ENCODE data around the gene GTF2H4. TPM values are rescaled to one million over a fixed set of nuclear protein-coding genes. Genes with fewer than 3 reads are reported as not detected.
A peak's percentile ranks its signal among the peaks of the same experiment; 100 is the strongest.

GTF2H4 gene
- polyA plus RNA-seq, 1 donor from 2014 or later, result 101 TPM

DNA sequence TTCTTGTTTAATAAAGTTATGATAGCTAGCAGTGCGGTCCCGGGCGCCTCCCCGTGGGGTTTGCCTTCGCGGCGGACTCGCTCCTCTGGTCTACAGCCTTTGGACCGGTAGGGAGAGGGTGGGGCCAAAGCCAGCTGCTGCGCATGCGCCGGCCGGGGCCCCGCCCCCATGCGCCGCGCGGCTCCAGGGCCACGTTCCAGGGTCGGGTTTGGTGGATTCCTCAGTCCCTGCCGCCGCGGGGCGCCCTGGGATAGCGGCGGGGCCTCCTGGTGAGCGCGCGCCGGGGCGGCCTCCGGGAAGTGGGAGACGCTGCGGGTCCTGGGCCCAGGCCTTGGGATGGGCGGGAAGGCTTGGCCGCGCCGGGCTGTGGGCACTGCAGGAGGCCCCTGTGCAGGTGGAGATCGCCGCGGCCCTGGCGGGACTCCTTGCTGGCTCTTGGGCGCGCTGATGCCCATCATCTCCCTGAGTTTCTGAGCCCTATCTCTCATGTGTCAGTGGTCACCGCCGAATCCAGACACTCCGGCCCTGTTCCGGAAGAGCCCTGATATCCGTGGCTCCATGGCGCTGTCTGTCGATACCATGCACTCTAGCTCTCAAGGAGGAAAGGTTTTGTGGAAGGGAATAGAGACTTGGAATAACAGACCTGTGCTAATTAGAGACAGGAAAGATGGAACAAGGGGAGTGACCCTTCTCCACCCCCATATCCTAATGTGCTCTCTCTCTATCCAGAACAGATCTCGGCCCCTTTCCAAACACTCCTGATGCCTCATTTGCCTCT is 6.3 kb downstream of the GTF2H4 start, which contains the start of gene VARS2:
Gene VARS2 (plus strand): TSS at position 163 of the 778 bp plus-strand sequence. CDS start 599 bp downstream, at position 762.
- Histone ChIP-seq H3K4me2 (ENCODE audit: low read length) (peak within 1 kb of the TSS; percentile 23), H2AFZ (ENCODE audit: low read depth, low read length) (peak within 1 kb of the TSS; percentile 46), H3K9me3 (ENCODE audit: low read length) (no peaks in the 10 kb centered on the region), H3K36me3 (ENCODE audit: insufficient read depth, low read length) (peaks cover 7% of the 10 kb centered on the region), H3K9me2 (ENCODE audit: insufficient read depth, low read length) (no peaks in the 10 kb centered on the region), H4K20me1 (ENCODE audit: insufficient read depth) (no peaks in the 10 kb centered on the region), H3K9ac (ENCODE audit: low read length) (peak within 1 kb of the TSS; percentile 63), H3K4me3 (ENCODE audit: low read length) (peak within 1 kb of the TSS; percentile 70), H3F3A (ENCODE audit: insufficient read depth, low read length, poor library complexity, severe bottlenecking) (no peaks in the 10 kb centered on the region), H3K27me3 (ENCODE audit: insufficient read depth, low read depth, low read length) (no peaks in the 10 kb centered on the region), H3K27ac (ENCODE audit: low read length) (no peak within 1 kb of the TSS), H3K79me2 (replicated peaks; ENCODE audit: insufficient read depth, low read length) (no peaks in the 10 kb centered on the region)
- peak; percentile 44 for TF ChIP-seq SMC3 (conservative IDR thresholded peaks at IDR 0.05; ENCODE audit: poor library complexity)
- TF ChIP-seq EP300 (conservative IDR thresholded peaks at IDR 0.05; ENCODE audit: poor library complexity, severe bottlenecking), result no peak
- peak; percentile 53 for TF ChIP-seq MXI1 (conservative IDR thresholded peaks at IDR 0.05; ENCODE audit: poor library complexity, severe bottlenecking)
- peak; percentile 37 for TF ChIP-seq RAD21 (conservative IDR thresholded peaks at IDR 0.05)
- TF ChIP-seq POLR2AphosphoS5 (IDR thresholded peaks at IDR 0.05), result peak; percentile 33
- no peak for TF ChIP-seq EZH2 (IDR thresholded peaks at IDR 0.05; ENCODE audit: borderline replicate concordance, insufficient read depth, low read length, poor library complexity, severe bottlenecking)
- peak; percentile 45 for TF ChIP-seq CTCF (IDR thresholded peaks at IDR 0.05; ENCODE audit: poor library complexity, severe bottlenecking)

DNA sequence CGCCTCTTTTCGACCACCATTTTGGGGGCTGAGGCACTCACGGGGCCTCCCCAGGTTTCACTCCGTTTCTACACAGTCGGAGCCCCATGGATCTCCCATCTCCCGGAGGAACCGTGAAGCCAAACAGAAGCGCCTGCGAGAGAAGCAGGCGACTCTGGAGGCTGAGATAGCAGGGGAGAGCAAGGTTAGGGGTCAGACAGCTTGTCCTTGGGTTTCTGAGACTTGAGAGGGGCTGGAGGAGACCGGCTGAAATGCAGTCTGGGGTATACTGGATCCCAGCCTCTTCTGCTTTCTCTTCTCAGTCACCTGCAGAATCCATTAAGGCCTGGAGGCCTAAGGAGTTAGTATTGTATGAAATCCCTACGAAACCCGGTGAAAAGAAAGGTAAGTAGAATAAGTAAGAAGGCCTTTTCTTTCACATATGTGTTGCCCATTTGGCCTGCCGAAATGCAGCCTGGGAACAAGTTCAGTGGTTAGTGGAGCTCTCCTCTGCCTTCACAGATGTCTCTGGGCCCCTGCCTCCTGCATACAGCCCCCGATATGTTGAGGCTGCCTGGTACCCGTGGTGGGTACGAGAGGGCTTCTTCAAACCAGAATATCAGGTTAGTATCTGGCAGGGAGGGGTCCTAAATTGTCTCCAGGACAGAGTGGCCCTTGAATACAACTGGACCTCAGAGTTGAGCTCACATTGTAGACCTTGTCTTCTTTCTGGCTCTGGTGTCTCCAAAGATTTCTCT is 7.0 kb downstream of the GTF2H4 start:
- no peaks in the 10 kb centered on the region for H3K79me2 ChIP-seq (replicated peaks; ENCODE audit: insufficient read depth, low read length)
- TF ChIP-seq SMC3 (conservative IDR thresholded peaks at IDR 0.05; ENCODE audit: poor library complexity), result no peak
- no peak overlapping the region for H3K27ac ChIP-seq (ENCODE audit: low read length)
- H3K27me3 ChIP-seq (ENCODE audit: insufficient read depth, low read depth, low read length), result no peaks in the 10 kb centered on the region
- peak overlapping the region; percentile 63 for H3K9ac ChIP-seq (ENCODE audit: low read length)
- peaks cover 7% of the 10 kb centered on the region for H3K36me3 ChIP-seq (ENCODE audit: insufficient read depth, low read length)
- no peaks in the 10 kb centered on the region for H3K9me3 ChIP-seq (ENCODE audit: low read length)
- no peak overlapping the region for H2AFZ ChIP-seq (ENCODE audit: low read depth, low read length)
- H3K4me3 ChIP-seq (ENCODE audit: low read length), result peak overlapping the region; percentile 70
- H3K9me2 ChIP-seq (ENCODE audit: insufficient read depth, low read length), result no peaks in the 10 kb centered on the region
- H3F3A ChIP-seq (ENCODE audit: insufficient read depth, low read length, poor library complexity, severe bottlenecking), result no peaks in the 10 kb centered on the region
- no peaks in the 10 kb centered on the region for H4K20me1 ChIP-seq (ENCODE audit: insufficient read depth)
- peak overlapping the region; percentile 23 for H3K4me2 ChIP-seq (ENCODE audit: low read length)

DNA sequence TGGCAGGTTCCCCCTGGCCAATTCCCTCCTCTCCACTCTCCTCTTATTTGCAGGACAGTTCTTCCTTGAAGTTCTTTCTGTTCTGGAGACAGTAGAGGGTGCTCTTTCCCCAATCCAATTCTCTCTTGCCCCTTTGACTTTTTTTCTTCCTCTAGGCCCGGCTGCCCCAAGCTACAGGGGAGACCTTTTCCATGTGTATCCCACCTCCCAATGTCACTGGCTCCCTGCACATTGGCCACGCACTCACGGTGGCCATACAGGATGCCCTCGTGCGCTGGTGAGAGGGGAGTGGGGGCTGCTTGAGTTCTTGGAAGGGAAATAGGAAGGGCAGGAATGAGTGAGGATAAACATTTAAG is 7.6 kb downstream of the GTF2H4 start:
- Histone ChIP-seq H3F3A (ENCODE audit: insufficient read depth, low read length, poor library complexity, severe bottlenecking) (no peaks in the 10 kb centered on the region), H3K9me3 (ENCODE audit: low read length) (no peaks in the 10 kb centered on the region), H2AFZ (ENCODE audit: low read depth, low read length) (no peak overlapping the region), H3K4me3 (ENCODE audit: low read length) (no peak overlapping the region), H3K9ac (ENCODE audit: low read length) (no peak overlapping the region), H3K27ac (ENCODE audit: low read length) (no peak overlapping the region), H3K4me2 (ENCODE audit: low read length) (no peak overlapping the region), H3K36me3 (ENCODE audit: insufficient read depth, low read length) (peaks cover 7% of the 10 kb centered on the region), H4K20me1 (ENCODE audit: insufficient read depth) (no peaks in the 10 kb centered on the region), H3K79me2 (replicated peaks; ENCODE audit: insufficient read depth, low read length) (no peaks in the 10 kb centered on the region), H3K9me2 (ENCODE audit: insufficient read depth, low read length) (no peaks in the 10 kb centered on the region), H3K27me3 (ENCODE audit: insufficient read depth, low read depth, low read length) (no peaks in the 10 kb centered on the region)
- TF ChIP-seq MXI1 (conservative IDR thresholded peaks at IDR 0.05; ENCODE audit: poor library complexity, severe bottlenecking) (no peak), CTCF (IDR thresholded peaks at IDR 0.05; ENCODE audit: poor library complexity, severe bottlenecking) (peak; percentile 71), POLR2AphosphoS5 (IDR thresholded peaks at IDR 0.05) (no peak), RAD21 (conservative IDR thresholded peaks at IDR 0.05) (peak; percentile 70), SMC3 (conservative IDR thresholded peaks at IDR 0.05; ENCODE audit: poor library complexity) (peak; percentile 76), EP300 (conservative IDR thresholded peaks at IDR 0.05; ENCODE audit: poor library complexity, severe bottlenecking) (no peak), TAF1 (IDR thresholded peaks at IDR 0.05; ENCODE audit: low read depth) (no peak), EZH2 (IDR thresholded peaks at IDR 0.05; ENCODE audit: borderline replicate concordance, insufficient read depth, low read length, poor library complexity, severe bottlenecking) (no peak)
- TF ChIP-seq, protein P1, sequence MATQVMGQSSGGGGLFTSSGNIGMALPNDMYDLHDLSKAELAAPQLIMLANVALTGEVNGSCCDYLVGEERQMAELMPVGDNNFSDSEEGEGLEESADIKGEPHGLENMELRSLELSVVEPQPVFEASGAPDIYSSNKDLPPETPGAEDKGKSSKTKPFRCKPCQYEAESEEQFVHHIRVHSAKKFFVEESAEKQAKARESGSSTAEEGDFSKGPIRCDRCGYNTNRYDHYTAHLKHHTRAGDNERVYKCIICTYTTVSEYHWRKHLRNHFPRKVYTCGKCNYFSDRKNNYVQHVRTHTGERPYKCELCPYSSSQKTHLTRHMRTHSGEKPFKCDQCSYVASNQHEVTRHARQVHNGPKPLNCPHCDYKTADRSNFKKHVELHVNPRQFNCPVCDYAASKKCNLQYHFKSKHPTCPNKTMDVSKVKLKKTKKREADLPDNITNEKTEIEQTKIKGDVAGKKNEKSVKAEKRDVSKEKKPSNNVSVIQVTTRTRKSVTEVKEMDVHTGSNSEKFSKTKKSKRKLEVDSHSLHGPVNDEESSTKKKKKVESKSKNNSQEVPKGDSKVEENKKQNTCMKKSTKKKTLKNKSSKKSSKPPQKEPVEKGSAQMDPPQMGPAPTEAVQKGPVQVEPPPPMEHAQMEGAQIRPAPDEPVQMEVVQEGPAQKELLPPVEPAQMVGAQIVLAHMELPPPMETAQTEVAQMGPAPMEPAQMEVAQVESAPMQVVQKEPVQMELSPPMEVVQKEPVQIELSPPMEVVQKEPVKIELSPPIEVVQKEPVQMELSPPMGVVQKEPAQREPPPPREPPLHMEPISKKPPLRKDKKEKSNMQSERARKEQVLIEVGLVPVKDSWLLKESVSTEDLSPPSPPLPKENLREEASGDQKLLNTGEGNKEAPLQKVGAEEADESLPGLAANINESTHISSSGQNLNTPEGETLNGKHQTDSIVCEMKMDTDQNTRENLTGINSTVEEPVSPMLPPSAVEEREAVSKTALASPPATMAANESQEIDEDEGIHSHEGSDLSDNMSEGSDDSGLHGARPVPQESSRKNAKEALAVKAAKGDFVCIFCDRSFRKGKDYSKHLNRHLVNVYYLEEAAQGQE (IDR thresholded peaks at IDR 0.05; ENCODE audit: borderline replicate concordance), result no peak
